Stimulated activated effector memory CD8-positive, alpha-beta T cell treated with anti-CD3 and anti-CD28 coated beads, Interleukin-12 subunit alpha, Interleukin-12 subunit beta, amount 100 ng/mL, for 72 hours (primary cell): Measurements from ENCODE around the gene HMG20B.
A peak's percentile ranks its signal among the peaks of the same experiment; 100 is the strongest.

Source experiments
- ATAC-seq: fragments of 150-1000 bp; cut with Tn5 transposase; 2 replicates; pipeline ENCODE4 v1.10.0; 2021
- DNase-seq, 2 donors: peaks; one replicate each; pipeline ENCODE4 v3.0.0; 2021 to 2022; ENCODE audit warnings: low spot score in 2 of 2
- H3K27ac Mint-ChIP-seq: one replicate; pipeline ENCODE4 v1.8.0; 2022; ENCODE audit warnings: mild to moderate bottlenecking, mixed read lengths
- H3K36me3 Mint-ChIP-seq: one replicate; pipeline ENCODE4 v1.8.0; 2022; ENCODE audit warnings: mild to moderate bottlenecking, mixed read lengths
- H3K4me1 Mint-ChIP-seq: one replicate; pipeline ENCODE4 v1.8.0; 2022; ENCODE audit warnings: mixed read lengths
- H3K4me3 Mint-ChIP-seq: one replicate; pipeline ENCODE4 v1.8.0; 2022; ENCODE audit warnings: mild to moderate bottlenecking, mixed read lengths
- H3K9me3 Mint-ChIP-seq: one replicate; pipeline ENCODE4 v1.8.0; 2022; ENCODE audit warnings: mixed read lengths

The HMG20B gene

GRCh38 chr19:3612901-3613741, 40.4 kb downstream of the HMG20B start:
- no peak for ATAC-seq
- no peak overlapping the region for H3K27ac Mint-ChIP-seq
- peaks cover 29% of the 10 kb centered on the region for H3K36me3 Mint-ChIP-seq

GRCh38 chr19:3613818-3614661, 41.3 kb downstream of the HMG20B start:
- DNase-seq (no peak), ATAC-seq (no peak)
- no peaks in the 10 kb centered on the region for H3K4me1 Mint-ChIP-seq
- H3K36me3 Mint-ChIP-seq: peaks cover 29% of the 10 kb centered on the region
- no peak overlapping the region for H3K27ac Mint-ChIP-seq
- no peaks in the 10 kb centered on the region for H3K9me3 Mint-ChIP-seq
- no peak overlapping the region for H3K4me3 Mint-ChIP-seq

More at GRCh38 chr19:3612901-3613741, 40.4 kb downstream of the HMG20B start:
- Mint-ChIP-seq H3K4me1 (peaks cover 3% of the 10 kb centered on the region), H3K4me3 (no peak overlapping the region), H3K9me3 (no peaks in the 10 kb centered on the region)
- DNase-seq: no peak

GRCh38 chr19:3614858-3615505, 42.2 kb downstream of the HMG20B start:
- peak overlapping the region; percentile 64 for H3K27ac Mint-ChIP-seq

GRCh38 chr19:3615524-3616135, 42.9 kb downstream of the HMG20B start:
- DNase-seq: no peak
- H3K27ac Mint-ChIP-seq: peak overlapping the region; percentile 64
- peaks cover 25% of the 10 kb centered on the region for H3K36me3 Mint-ChIP-seq
- H3K9me3 Mint-ChIP-seq: no peaks in the 10 kb centered on the region
- no peaks in the 10 kb centered on the region for H3K4me1 Mint-ChIP-seq
- no peak overlapping the region for H3K4me3 Mint-ChIP-seq
- no peak for ATAC-seq

More at GRCh38 chr19:3614858-3615505, 42.2 kb downstream of the HMG20B start:
- Mint-ChIP-seq H3K4me3 (no peak overlapping the region), H3K4me1 (no peaks in the 10 kb centered on the region), H3K36me3 (peaks cover 28% of the 10 kb centered on the region), H3K9me3 (no peaks in the 10 kb centered on the region)
- no peak for DNase-seq
- ATAC-seq: no peak

- H3K4me1 Mint-ChIP-seq: peaks cover 5% of the 10 kb centered on the region
- H3K27ac Mint-ChIP-seq: no peak overlapping the region
- ATAC-seq (no peak), DNase-seq (no peak)
- H3K36me3 Mint-ChIP-seq: peaks cover 26% of the 10 kb centered on the region
- H3K4me3 Mint-ChIP-seq: no peak overlapping the region
- no peaks in the 10 kb centered on the region for H3K9me3 Mint-ChIP-seq
Measured at GRCh38 chr19:3617463-3617862, 44.7 kb downstream of the HMG20B start.

GRCh38 chr19:3618144-3618810, 45.5 kb downstream of the HMG20B start:
- H3K9me3 Mint-ChIP-seq: no peaks in the 10 kb centered on the region
- no peak overlapping the region for H3K4me3 Mint-ChIP-seq
- ATAC-seq (peak; percentile 73), DNase-seq (peak; percentile 58 to 78)
- peaks cover 34% of the 10 kb centered on the region for H3K36me3 Mint-ChIP-seq
- peaks cover 7% of the 10 kb centered on the region for H3K4me1 Mint-ChIP-seq
- H3K27ac Mint-ChIP-seq: no peak overlapping the region

- no peak for DNase-seq
- ATAC-seq: no peak
- no peak overlapping the region for H3K27ac Mint-ChIP-seq
- no peak overlapping the region for H3K4me3 Mint-ChIP-seq
- H3K9me3 Mint-ChIP-seq: no peaks in the 10 kb centered on the region
- peaks cover 9% of the 10 kb centered on the region for H3K4me1 Mint-ChIP-seq
- peaks cover 40% of the 10 kb centered on the region for H3K36me3 Mint-ChIP-seq
Measured at GRCh38 chr19:3618811-3619630, 46.3 kb downstream of the HMG20B start.

- H3K4me1 Mint-ChIP-seq: peaks cover 15% of the 10 kb centered on the region
- no peak for ATAC-seq
- H3K27ac Mint-ChIP-seq: no peak overlapping the region
- DNase-seq: no peak
- no peak overlapping the region for H3K4me3 Mint-ChIP-seq
- H3K36me3 Mint-ChIP-seq: peaks cover 44% of the 10 kb centered on the region
- H3K9me3 Mint-ChIP-seq: no peaks in the 10 kb centered on the region
Measured at GRCh38 chr19:3619631-3620012, 46.9 kb downstream of the HMG20B start.

- ATAC-seq: no peak
- Mint-ChIP-seq H3K4me1 (peaks cover 17% of the 10 kb centered on the region), H3K27ac (no peak overlapping the region), H3K36me3 (peaks cover 44% of the 10 kb centered on the region), H3K4me3 (no peak overlapping the region), H3K9me3 (no peaks in the 10 kb centered on the region)
- DNase-seq: no peak
Measured at GRCh38 chr19:3620145-3620816, 47.5 kb downstream of the HMG20B start.

GRCh38 chr19:3620817-3621547, 48.2 kb downstream of the HMG20B start:
- DNase-seq: no peak
- H3K36me3 Mint-ChIP-seq: peaks cover 48% of the 10 kb centered on the region
- H3K9me3 Mint-ChIP-seq: no peaks in the 10 kb centered on the region
- H3K27ac Mint-ChIP-seq: no peak overlapping the region
- H3K4me1 Mint-ChIP-seq: peaks cover 21% of the 10 kb centered on the region
- ATAC-seq: no peak
- H3K4me3 Mint-ChIP-seq: no peak overlapping the region

- no peak overlapping the region for H3K27ac Mint-ChIP-seq
- H3K36me3 Mint-ChIP-seq: peaks cover 48% of the 10 kb centered on the region
- no peaks in the 10 kb centered on the region for H3K9me3 Mint-ChIP-seq
- peaks cover 28% of the 10 kb centered on the region for H3K4me1 Mint-ChIP-seq
- no peak overlapping the region for H3K4me3 Mint-ChIP-seq
- ATAC-seq: no peak
- no peak for DNase-seq
Measured at GRCh38 chr19:3621689-3622088, 48.9 kb downstream of the HMG20B start.

- H3K27ac Mint-ChIP-seq: peak overlapping the region; percentile 26
- H3K9me3 Mint-ChIP-seq: no peaks in the 10 kb centered on the region
- H3K4me3 Mint-ChIP-seq: no peak overlapping the region
- H3K4me1 Mint-ChIP-seq: peaks cover 33% of the 10 kb centered on the region
- no peak for ATAC-seq
- H3K36me3 Mint-ChIP-seq: peaks cover 48% of the 10 kb centered on the region
- DNase-seq: no peak
Measured at GRCh38 chr19:3622224-3622623, 49.5 kb downstream of the HMG20B start.

GRCh38 chr19:3623716-3624115, 51.0 kb downstream of the HMG20B start:
- H3K9me3 Mint-ChIP-seq: no peaks in the 10 kb centered on the region
- H3K36me3 Mint-ChIP-seq: peaks cover 48% of the 10 kb centered on the region
- peak overlapping the region; percentile 52 for H3K4me3 Mint-ChIP-seq
- H3K27ac Mint-ChIP-seq: peak overlapping the region; percentile 83
- peaks cover 36% of the 10 kb centered on the region for H3K4me1 Mint-ChIP-seq
- no peak for ATAC-seq
- DNase-seq: no peak
